SU-DHL-6 (cell line): ENCODE data around the gene GULP1.

Experiments
- H2AFZ ChIP-seq: fragments of 200-600 bp; sonication (generic); 2 replicates; pipeline ENCODE4 v1.6.1; 2014; ENCODE audit warnings: low read depth, mild to moderate bottlenecking, moderate library complexity, mixed read lengths, antibody characterized with exemption, low read length; ENCODE audit not compliant: severe bottlenecking
- H3F3A ChIP-seq: fragments of 200-600 bp; shearing (Covaris generic); 2 replicates; pipeline ENCODE4 v1.6.0; 2016; ENCODE audit warnings: antibody characterized with exemption, mild to moderate bottlenecking; ENCODE audit not compliant: insufficient read depth
- H3K27ac ChIP-seq: fragments of 200-600 bp; sonication (generic); 2 replicates; pipeline ENCODE4 v1.5.1; 2016; ENCODE audit warnings: low read depth, mild to moderate bottlenecking, low read length, moderate library complexity, mixed read lengths
- H3K27me3 ChIP-seq: fragments of 200-600 bp; sonication (generic), shearing (Covaris generic); 2 replicates; pipeline ENCODE4 v1.6.0; 2014; ENCODE audit warnings: mild to moderate bottlenecking, low read length
- H3K36me3 ChIP-seq: fragments of 200-600 bp; sonication (generic); 2 replicates; pipeline ENCODE4 v1.6.1; 2014; ENCODE audit warnings: mild to moderate bottlenecking, low read length, mixed read lengths
- H3K4me2 ChIP-seq: fragments of 300-600, 200-600 bp; shearing (Covaris generic), sonication (generic); 2 replicates; pipeline ENCODE4 v1.6.0; 2014; ENCODE audit warnings: low read length, low read depth, mild to moderate bottlenecking; ENCODE audit not compliant: poor library complexity, severe bottlenecking
- H3K4me3 ChIP-seq: fragments of 200-600 bp; sonication (generic); 2 replicates; pipeline ENCODE4 v1.5.1; 2014; ENCODE audit warnings: antibody characterized with exemption, low read length, mild to moderate bottlenecking, mixed read lengths; ENCODE audit not compliant: insufficient read depth, poor library complexity, severe bottlenecking
- H3K79me2 ChIP-seq: fragments of 200-600 bp; sonication (generic); 2 replicates; pipeline ENCODE4 v1.6.1; 2014; ENCODE audit warnings: mild to moderate bottlenecking, low read length, moderate library complexity; ENCODE audit not compliant: insufficient read depth
- H3K9ac ChIP-seq: fragments of 200-600 bp; sonication (generic); 2 replicates; pipeline ENCODE4 v1.7.0; 2014; ENCODE audit warnings: mild to moderate bottlenecking, low read length
- H3K9me2 ChIP-seq: fragments of 200-600 bp; sonication (generic); replicated peaks from 2 replicates; pipeline ENCODE4 v1.6.1; 2014; ENCODE audit warnings: low read length; ENCODE audit not compliant: insufficient read depth
- H3K9me3 ChIP-seq: fragments of 200-600 bp; sonication (generic); 2 replicates; pipeline ENCODE4 v1.6.1; 2014; ENCODE audit warnings: low read length, mixed read lengths; ENCODE audit not compliant: insufficient read depth
- H4K20me1 ChIP-seq: fragments of 200-600 bp; sonication (generic); 2 replicates; pipeline ENCODE4 v1.6.1; 2014; ENCODE audit warnings: low read depth, mild to moderate bottlenecking, antibody characterized with exemption, low read length, moderate library complexity, mixed read lengths
- EZH2phosphoT487 ChIP-seq: fragments of 200-600 bp; sonication (generic), shearing (Covaris generic); conservative IDR thresholded peaks from 2 replicates; pipeline ENCODE4 v1.6.1; 2018; ENCODE audit warnings: mild to moderate bottlenecking, antibody characterized with exemption, low read length, moderate library complexity, mixed read lengths
- TF ChIP-seq, protein P1 (sequence below): fragments of 200-600 bp; sonication (generic); IDR thresholded peaks from one replicate; pipeline ENCODE4 v1.5.1; 2017; ENCODE audit warnings: antibody characterized with exemption, mild to moderate bottlenecking, low read length, moderate library complexity; ENCODE audit not compliant: insufficient read depth, poor library complexity, severe bottlenecking

Gene GULP1

GRCh38 chr2:188319838-188320237 lies 28.2 kb downstream of the GULP1 start:
- H3K36me3 ChIP-seq = no peaks in the 10 kb centered on the region
- H3K4me3 ChIP-seq = no peak overlapping the region
- no peaks in the 10 kb centered on the region for H4K20me1 ChIP-seq
- no peaks in the 10 kb centered on the region for H3K79me2 ChIP-seq
- no peak overlapping the region for H3K9ac ChIP-seq
- H3K4me2 ChIP-seq = no peak overlapping the region
- H3K27ac ChIP-seq = no peak overlapping the region
- no peaks in the 10 kb centered on the region for H3K27me3 ChIP-seq
- H2AFZ ChIP-seq = no peak overlapping the region
- H3K9me3 ChIP-seq = no peaks in the 10 kb centered on the region
- no peak for TF ChIP-seq EZH2phosphoT487
- TF ChIP-seq, protein P1, sequence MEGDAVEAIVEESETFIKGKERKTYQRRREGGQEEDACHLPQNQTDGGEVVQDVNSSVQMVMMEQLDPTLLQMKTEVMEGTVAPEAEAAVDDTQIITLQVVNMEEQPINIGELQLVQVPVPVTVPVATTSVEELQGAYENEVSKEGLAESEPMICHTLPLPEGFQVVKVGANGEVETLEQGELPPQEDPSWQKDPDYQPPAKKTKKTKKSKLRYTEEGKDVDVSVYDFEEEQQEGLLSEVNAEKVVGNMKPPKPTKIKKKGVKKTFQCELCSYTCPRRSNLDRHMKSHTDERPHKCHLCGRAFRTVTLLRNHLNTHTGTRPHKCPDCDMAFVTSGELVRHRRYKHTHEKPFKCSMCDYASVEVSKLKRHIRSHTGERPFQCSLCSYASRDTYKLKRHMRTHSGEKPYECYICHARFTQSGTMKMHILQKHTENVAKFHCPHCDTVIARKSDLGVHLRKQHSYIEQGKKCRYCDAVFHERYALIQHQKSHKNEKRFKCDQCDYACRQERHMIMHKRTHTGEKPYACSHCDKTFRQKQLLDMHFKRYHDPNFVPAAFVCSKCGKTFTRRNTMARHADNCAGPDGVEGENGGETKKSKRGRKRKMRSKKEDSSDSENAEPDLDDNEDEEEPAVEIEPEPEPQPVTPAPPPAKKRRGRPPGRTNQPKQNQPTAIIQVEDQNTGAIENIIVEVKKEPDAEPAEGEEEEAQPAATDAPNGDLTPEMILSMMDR = no peak
- no peaks in the 10 kb centered on the region for H3K9me2 ChIP-seq
- no peaks in the 10 kb centered on the region for H3F3A ChIP-seq

DNA sequence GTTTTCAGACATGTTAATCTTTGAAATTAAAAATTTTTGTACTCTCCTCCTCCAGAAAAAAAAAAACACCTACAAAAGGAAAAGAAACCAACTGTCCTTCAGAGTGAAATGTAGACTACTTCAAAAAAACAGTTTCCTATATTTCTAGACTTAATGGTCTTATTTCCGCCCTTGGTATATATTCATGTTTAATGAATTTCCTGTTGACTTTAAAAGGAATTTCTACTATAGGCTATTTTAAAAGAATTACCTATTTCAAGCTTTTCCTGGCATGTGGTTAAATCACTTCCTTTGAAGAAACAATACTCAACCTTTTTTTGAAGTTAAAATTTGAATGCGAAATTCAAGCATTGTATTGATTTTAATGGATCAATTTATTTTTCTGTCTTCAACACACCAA lies 29.2 kb downstream of the GULP1 start:
- no peaks in the 10 kb centered on the region for H3K9me3 ChIP-seq
- H3K36me3 ChIP-seq = no peaks in the 10 kb centered on the region
- H3K27me3 ChIP-seq = no peaks in the 10 kb centered on the region
- no peaks in the 10 kb centered on the region for H3K79me2 ChIP-seq
- no peak overlapping the region for H3K9ac ChIP-seq
- TF ChIP-seq EZH2phosphoT487 = no peak
- TF ChIP-seq, protein P1 = no peak
- no peaks in the 10 kb centered on the region for H3F3A ChIP-seq
- no peak overlapping the region for H3K27ac ChIP-seq
- no peak overlapping the region for H2AFZ ChIP-seq
- no peak overlapping the region for H3K4me3 ChIP-seq
- no peaks in the 10 kb centered on the region for H3K9me2 ChIP-seq
- no peaks in the 10 kb centered on the region for H4K20me1 ChIP-seq
- H3K4me2 ChIP-seq = no peak overlapping the region

DNA sequence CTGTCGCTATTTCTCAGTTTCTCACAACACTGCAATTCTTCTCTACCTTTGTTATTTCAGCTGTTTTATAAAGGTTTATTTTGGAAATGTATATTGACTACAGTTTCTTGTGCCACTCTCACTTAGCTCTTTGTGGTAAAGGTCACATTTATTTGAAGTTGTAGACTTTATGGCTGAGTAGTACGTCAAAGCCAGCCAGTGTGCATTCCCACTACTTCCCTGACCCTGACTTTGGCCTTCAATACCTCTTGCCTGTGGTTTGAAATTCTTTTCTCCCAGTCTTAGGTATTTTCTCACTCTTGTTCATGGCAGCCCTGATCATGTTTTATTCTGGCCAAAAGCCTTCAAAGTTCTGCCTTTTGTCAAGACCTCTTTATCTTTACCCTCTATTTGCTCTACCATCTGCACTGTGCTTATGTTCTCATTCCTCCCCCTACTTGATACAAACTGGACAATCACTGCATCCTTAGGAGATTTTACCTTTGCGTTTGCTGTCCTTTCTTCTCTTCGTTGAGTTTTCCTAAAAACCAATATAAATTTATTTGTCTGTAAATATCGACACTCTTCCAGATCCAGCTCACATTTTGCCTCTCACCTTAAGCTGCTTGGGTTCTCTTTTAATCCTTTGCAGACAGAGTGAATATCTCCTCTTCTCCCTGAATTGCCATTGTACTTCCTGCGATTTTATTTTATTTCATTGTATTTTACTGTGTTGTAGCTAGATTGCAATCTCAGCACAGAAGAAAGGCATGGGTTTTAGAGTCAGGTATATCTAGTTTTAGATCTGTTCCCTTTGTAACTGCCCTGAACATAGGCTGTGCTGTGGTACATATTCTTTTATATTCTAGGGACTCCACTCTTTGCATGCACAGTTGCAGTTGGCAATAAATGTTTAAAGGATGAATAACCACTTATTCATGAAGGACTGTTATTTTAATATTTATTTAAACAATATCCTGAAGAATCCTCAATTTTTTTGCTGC lies 31.2 kb downstream of the GULP1 start:
- H3K79me2 ChIP-seq = no peaks in the 10 kb centered on the region

More for the DNA sequence above, 31.2 kb downstream of the GULP1 start:
- Histone ChIP-seq H3K9me3 (no peaks in the 10 kb centered on the region), H3K4me2 (no peak overlapping the region), H3K36me3 (no peaks in the 10 kb centered on the region), H3K27ac (no peak overlapping the region), H3K4me3 (no peak overlapping the region), H3K9me2 (no peaks in the 10 kb centered on the region), H3F3A (no peaks in the 10 kb centered on the region), H4K20me1 (no peaks in the 10 kb centered on the region), H2AFZ (no peak overlapping the region), H3K9ac (no peak overlapping the region), H3K27me3 (no peaks in the 10 kb centered on the region)
- no peak for TF ChIP-seq EZH2phosphoT487
- TF ChIP-seq, protein P1 = no peak
